ENCODE results near the gene DESI2.
"Not testable (repeated sequence)": the region's sequence is repeated elsewhere in the genome, so short reads cannot be mapped to it uniquely, and the experiment has no call there.

DESI2 gene

GRCh38 chr1:244653439-244654107 is 647 bp downstream of the DESI2 start:
- peak overlapping the region; percentile 92 for H3K4me3 ChIP-seq (ENCODE audit: low read depth, low read length)
- no peak for DNase-seq (ENCODE audit: low read depth)

GRCh38 chr1:244654108-244655038 is 1.4 kb downstream of the DESI2 start:
- DNase-seq (ENCODE audit: low read depth): no peak
- peak overlapping the region; percentile 92 for H3K4me3 ChIP-seq (ENCODE audit: low read depth, low read length)

- DNase-seq (ENCODE audit: low read depth): no peak
- no peak overlapping the region for H3K4me3 ChIP-seq (ENCODE audit: low read depth, low read length)
Measured at GRCh38 chr1:244655186-244655585, 2.3 kb downstream of the DESI2 start.

- no peak overlapping the region for H3K4me3 ChIP-seq (ENCODE audit: low read depth, low read length)
- DNase-seq (ENCODE audit: low read depth): no peak
Measured at GRCh38 chr1:244657421-244657820, 4.5 kb downstream of the DESI2 start.

- no peak overlapping the region for H3K4me3 ChIP-seq (ENCODE audit: low read depth, low read length)
- DNase-seq (ENCODE audit: low read depth): no peak
Measured at GRCh38 chr1:244659694-244660093, 6.8 kb downstream of the DESI2 start.

- no peak overlapping the region for H3K4me3 ChIP-seq (ENCODE audit: low read depth, low read length)
- no peak for DNase-seq (ENCODE audit: low read depth)
Measured at GRCh38 chr1:244660595-244660994, 7.7 kb downstream of the DESI2 start.

- H3K4me3 ChIP-seq (ENCODE audit: low read depth, low read length); DNase-seq (ENCODE audit: low read depth): not testable (repeated sequence)
Measured at GRCh38 chr1:244661569-244662312, 8.8 kb downstream of the DESI2 start.

GRCh38 chr1:244662599-244662998 is 9.7 kb downstream of the DESI2 start:
- DNase-seq (ENCODE audit: low read depth): no peak
- H3K4me3 ChIP-seq (ENCODE audit: low read depth, low read length): no peak overlapping the region

GRCh38 chr1:244664353-244664752 is 11.4 kb downstream of the DESI2 start:
- H3K4me3 ChIP-seq (ENCODE audit: low read depth, low read length): no peak overlapping the region
- DNase-seq (ENCODE audit: low read depth): no peak

GRCh38 chr1:244665771-244666217 is 12.9 kb downstream of the DESI2 start:
- no peak overlapping the region for H3K4me3 ChIP-seq (ENCODE audit: low read depth, low read length)
- peak; percentile 55 for DNase-seq (ENCODE audit: low read depth)

GRCh38 chr1:244666672-244667418 is 13.9 kb downstream of the DESI2 start:
- not testable (repeated sequence) for DNase-seq (ENCODE audit: low read depth); H3K4me3 ChIP-seq (ENCODE audit: low read depth, low read length)

GRCh38 chr1:244667797-244668196 is 14.9 kb downstream of the DESI2 start:
- no peak for DNase-seq (ENCODE audit: low read depth)

GRCh38 chr1:244672946-244673682 is 20.2 kb downstream of the DESI2 start:
- H3K4me3 ChIP-seq (ENCODE audit: low read depth, low read length): no peak overlapping the region
- DNase-seq (ENCODE audit: low read depth): no peak

More at GRCh38 chr1:244667797-244668196, 14.9 kb downstream of the DESI2 start:
- no peak overlapping the region for H3K4me3 ChIP-seq (ENCODE audit: low read depth, low read length)

- no peak for DNase-seq (ENCODE audit: low read depth)
- no peak overlapping the region for H3K4me3 ChIP-seq (ENCODE audit: low read depth, low read length)
Measured at GRCh38 chr1:244674446-244674845, 21.5 kb downstream of the DESI2 start.

- no peak overlapping the region for H3K4me3 ChIP-seq (ENCODE audit: low read depth, low read length)
- no peak for DNase-seq (ENCODE audit: low read depth)
Measured at GRCh38 chr1:244675167-244675566, 22.2 kb downstream of the DESI2 start.

GRCh38 chr1:244678697-244679096 is 25.8 kb downstream of the DESI2 start:
- H3K4me3 ChIP-seq (ENCODE audit: low read depth, low read length): no peak overlapping the region
- no peak for DNase-seq (ENCODE audit: low read depth)

- no peak overlapping the region for H3K4me3 ChIP-seq (ENCODE audit: low read depth, low read length)
- no peak for DNase-seq (ENCODE audit: low read depth)
Measured at GRCh38 chr1:244680667-244681066, 27.7 kb downstream of the DESI2 start.

- DNase-seq (ENCODE audit: low read depth); H3K4me3 ChIP-seq (ENCODE audit: low read depth, low read length): not testable (repeated sequence)
Measured at GRCh38 chr1:244682087-244682486, 29.2 kb downstream of the DESI2 start.

GRCh38 chr1:244695937-244696336 is 43.0 kb downstream of the DESI2 start:
- H3K4me3 ChIP-seq (ENCODE audit: low read depth, low read length): no peak overlapping the region
- no peak for DNase-seq (ENCODE audit: low read depth)

All from skeletal muscle cell (primary cell).